HS-5 (cell line): Measurements from ENCODE around the gene ZNRF1.
"Not testable (repeated sequence)": the region's sequence is repeated elsewhere in the genome, so short reads cannot be mapped to it uniquely, and the experiment has no call there.

Experiments used
- DNase-seq: peaks from one replicate; pipeline ENCODE4 v3.0.0-alpha.2; 2012; ENCODE audit warnings: low read depth

ZNRF1 gene

GRCh38 chr16:75002474-75002873 lies 3.6 kb downstream of the ZNRF1 start:
- DNase-seq, result no peak

GRCh38 chr16:75003931-75004330 lies 5.1 kb downstream of the ZNRF1 start:
- no peak for DNase-seq

- no peak for DNase-seq
These were observed 5.6 kb downstream of the ZNRF1 start for GRCh38 chr16:75004460-75004859.

- no peak for DNase-seq
These were observed 6.9 kb downstream of the ZNRF1 start for GRCh38 chr16:75005697-75006096.

- DNase-seq, result no peak
These were observed 8.6 kb downstream of the ZNRF1 start for GRCh38 chr16:75007443-75007842.

- no peak for DNase-seq
These were observed 11.6 kb downstream of the ZNRF1 start for GRCh38 chr16:75010427-75010826.

- peak; percentile 95 for DNase-seq
These were observed 12.9 kb downstream of the ZNRF1 start for GRCh38 chr16:75011634-75012307.

GRCh38 chr16:75012380-75013081 lies 13.7 kb downstream of the ZNRF1 start:
- DNase-seq, result no peak

GRCh38 chr16:75013123-75013522 lies 14.3 kb downstream of the ZNRF1 start:
- DNase-seq, result not testable (repeated sequence)

GRCh38 chr16:75014318-75014717 lies 15.5 kb downstream of the ZNRF1 start:
- DNase-seq, result no peak

- DNase-seq, result not testable (repeated sequence)
These were observed 17.7 kb downstream of the ZNRF1 start for GRCh38 chr16:75016451-75017081.

- DNase-seq, result no peak
These were observed 19.1 kb downstream of the ZNRF1 start for GRCh38 chr16:75017670-75018525.

- no peak for DNase-seq
These were observed 20.2 kb downstream of the ZNRF1 start for GRCh38 chr16:75019007-75019406.

- no peak for DNase-seq
These were observed 20.8 kb downstream of the ZNRF1 start for GRCh38 chr16:75019586-75019985.

GRCh38 chr16:75021410-75021809 lies 22.6 kb downstream of the ZNRF1 start:
- no peak for DNase-seq

- DNase-seq, result no peak
These were observed 23.7 kb downstream of the ZNRF1 start for GRCh38 chr16:75022567-75022966.

GRCh38 chr16:75023009-75023408 lies 24.2 kb downstream of the ZNRF1 start:
- DNase-seq, result no peak

- DNase-seq, result no peak
These were observed 25.4 kb downstream of the ZNRF1 start for GRCh38 chr16:75024182-75024581.

- no peak for DNase-seq
These were observed 25.8 kb downstream of the ZNRF1 start for GRCh38 chr16:75024594-75024993.

GRCh38 chr16:75025761-75026160 lies 26.9 kb downstream of the ZNRF1 start:
- no peak for DNase-seq

- peak; percentile 93 for DNase-seq
These were observed 27.5 kb downstream of the ZNRF1 start for GRCh38 chr16:75026239-75026891.

- DNase-seq, result no peak
These were observed 28.1 kb downstream of the ZNRF1 start for GRCh38 chr16:75026892-75027391.
